Activated CD4-positive, alpha-beta memory T cell treated with anti-CD3 and anti-CD28 coated beads for 36 hours (primary cell): ENCODE results near the gene STMND1. TPM values are rescaled to one million over a fixed set of nuclear protein-coding genes. Genes with fewer than 3 reads are reported as not detected.

Experiments used
- CTCF ChIA-PET: fragments of 350-600 bp; sonication (Branson Sonifier 250); formaldehyde crosslinking; loops from one replicate; lab custom pipeline; 2021; ENCODE audit warnings: antibody characterized with exemption, inconsistent platforms; lab: Charles Lee
- POLR2A ChIA-PET: fragments of 350-600 bp; sonication (Branson Sonifier 250); formaldehyde crosslinking; loops from one replicate; lab custom pipeline; 2021; ENCODE audit warnings: antibody characterized with exemption; lab: Charles Lee
- DNase-seq: peaks from one replicate; pipeline ENCODE4 v3.0.0-alpha.2; 2020
- H3K27ac Mint-ChIP-seq: one replicate; pipeline ENCODE4 v1.8.0; 2021; ENCODE audit warnings: mixed read lengths
- H3K27me3 Mint-ChIP-seq: one replicate; pipeline ENCODE4 v1.8.0; 2021; ENCODE audit warnings: mixed read lengths
- H3K36me3 Mint-ChIP-seq: one replicate; pipeline ENCODE4 v1.8.0; 2021; ENCODE audit warnings: mixed read lengths
- H3K4me1 Mint-ChIP-seq: one replicate; pipeline ENCODE4 v1.8.0; 2021; ENCODE audit warnings: low read depth, mixed read lengths
- H3K4me3 Mint-ChIP-seq: one replicate; pipeline ENCODE4 v1.8.0; 2021; ENCODE audit warnings: mild to moderate bottlenecking, mixed read lengths
- H3K9me3 Mint-ChIP-seq: one replicate; pipeline ENCODE4 v1.8.0; 2021; ENCODE audit warnings: mixed read lengths
- intact Hi-C: fragments of 100-400 bp; cut with micrococcal nuclease; formaldehyde crosslinking; loops from one replicate; pipeline ENCODE4 v1.15.1; 2023
- total RNA-seq, 2 experiments: library from RNA; stranded (reverse); gene quantifications; one replicate each; pipeline ENCODE4 v1.2.3, GENCODE V29; 2021

Gene STMND1
- total RNA-seq, 2 experiments from 2014 or later = not detected

DNA sequence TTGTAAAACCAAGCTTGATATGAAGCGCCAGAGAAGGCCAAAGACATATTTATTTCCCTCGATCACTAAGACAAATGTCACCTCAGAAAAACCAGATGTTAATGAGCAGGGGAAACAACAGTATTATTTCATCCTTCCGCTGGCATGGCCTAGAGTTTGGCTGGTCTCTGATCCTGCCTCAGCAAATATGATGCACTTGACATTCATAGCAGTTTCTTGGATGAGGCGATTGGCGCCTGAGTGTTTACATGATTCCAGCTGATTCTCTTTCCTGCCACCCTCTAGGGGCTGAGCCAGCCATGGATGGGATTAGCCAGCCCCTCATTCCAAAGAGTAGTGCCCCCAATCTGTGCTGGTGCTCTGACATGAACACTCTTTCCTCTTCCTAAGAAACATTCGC is 67.9 kb downstream of the STMND1 start:
- Mint-ChIP-seq H3K4me3 (no peak overlapping the region), H3K36me3 (no peaks in the 10 kb centered on the region), H3K27ac (no peak overlapping the region), H3K9me3 (no peaks in the 10 kb centered on the region), H3K4me1 (no peaks in the 10 kb centered on the region), H3K27me3 (peaks cover 2% of the 10 kb centered on the region)
- POLR2A ChIA-PET = no interaction called here
- CTCF ChIA-PET = interaction anchor here (0.5 kb wide), 1 partner anchor 63 kb away, joined by 3 read pairs; no protein-coding TSS in a partner anchor
- intact Hi-C loops = no loop called here
- DNase-seq = no peak

DNA sequence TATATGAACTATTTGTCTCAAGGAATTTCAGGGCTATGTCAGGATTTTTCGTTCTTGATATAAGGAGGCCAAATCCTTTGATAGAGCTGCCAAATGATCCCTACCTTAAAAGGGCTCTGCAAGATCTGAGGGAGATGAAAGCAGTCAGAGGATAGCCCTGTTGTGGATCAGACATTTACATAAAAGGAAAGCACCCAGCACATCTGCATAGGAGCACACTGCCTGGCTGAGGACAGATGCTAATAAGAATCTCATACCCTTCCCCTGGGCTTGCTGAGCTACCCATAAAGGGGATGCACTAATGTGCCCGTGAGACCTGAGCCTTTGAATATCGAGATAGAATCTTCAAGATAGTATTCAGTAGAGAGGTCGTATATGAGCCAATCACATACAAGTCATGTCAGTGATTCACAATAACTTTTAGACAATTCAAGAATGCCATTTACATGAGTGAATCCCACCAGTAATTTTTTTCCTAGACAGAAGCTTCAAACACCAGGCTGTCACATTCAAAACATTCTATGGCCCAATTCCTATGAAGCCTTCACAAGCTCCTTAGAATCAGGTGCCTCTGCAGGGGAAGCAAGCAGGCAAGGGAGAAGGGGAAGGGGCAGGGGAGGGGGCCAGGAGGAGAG is 71.1 kb downstream of the STMND1 start:
- POLR2A ChIA-PET = no interaction called here
- CTCF ChIA-PET = interaction anchor here (1.2 kb wide), 1 partner anchor 18 kb away, joined by 5 read pairs; no protein-coding TSS in a partner anchor

DNA sequence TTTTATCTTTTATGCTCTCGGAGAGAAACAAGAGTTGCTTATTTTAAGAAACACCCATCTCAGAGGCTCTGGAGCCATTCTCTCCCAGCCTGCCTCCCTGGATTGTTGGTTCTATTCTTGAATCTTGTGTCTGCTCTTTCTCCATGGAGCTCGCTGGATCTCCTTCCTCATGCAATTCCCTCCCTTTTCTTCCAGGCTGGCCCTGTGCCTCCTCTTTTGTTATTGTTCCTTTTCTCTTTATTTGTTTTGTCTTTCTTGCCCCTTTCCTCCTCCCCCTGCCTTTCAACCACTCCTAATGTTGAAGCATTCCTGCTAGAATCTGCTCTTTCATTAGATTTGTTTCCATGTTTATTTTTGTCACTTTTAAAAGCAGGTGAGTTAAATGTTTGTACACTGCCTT is 76.5 kb downstream of the STMND1 start:
- POLR2A ChIA-PET = no interaction called here
- no peaks in the 10 kb centered on the region for H3K36me3 Mint-ChIP-seq
- H3K27me3 Mint-ChIP-seq = peaks cover 2% of the 10 kb centered on the region
- CTCF ChIA-PET = no interaction called here
- H3K27ac Mint-ChIP-seq = no peak overlapping the region
- intact Hi-C loops = no loop called here
- H3K9me3 Mint-ChIP-seq = no peaks in the 10 kb centered on the region
- no peak overlapping the region for H3K4me3 Mint-ChIP-seq
- DNase-seq = no peak
- no peaks in the 10 kb centered on the region for H3K4me1 Mint-ChIP-seq

More for the DNA sequence above, 71.1 kb downstream of the STMND1 start:
- intact Hi-C loops = no loop called here
- Mint-ChIP-seq H3K27ac (no peak overlapping the region), H3K4me3 (no peak overlapping the region), H3K36me3 (no peaks in the 10 kb centered on the region), H3K4me1 (no peaks in the 10 kb centered on the region), H3K27me3 (peaks cover 2% of the 10 kb centered on the region), H3K9me3 (no peaks in the 10 kb centered on the region)
- no peak for DNase-seq

GRCh38 chr6:17178754-17179529 is 77.1 kb downstream of the STMND1 start:
- POLR2A ChIA-PET = no interaction called here
- H3K9me3 Mint-ChIP-seq = no peaks in the 10 kb centered on the region
- no peak for DNase-seq
- H3K4me3 Mint-ChIP-seq = no peak overlapping the region
- peaks cover 3% of the 10 kb centered on the region for H3K27me3 Mint-ChIP-seq
- H3K4me1 Mint-ChIP-seq = no peaks in the 10 kb centered on the region
- no peaks in the 10 kb centered on the region for H3K36me3 Mint-ChIP-seq
- intact Hi-C loops = no loop called here
- H3K27ac Mint-ChIP-seq = no peak overlapping the region
- CTCF ChIA-PET = no interaction called here

- Mint-ChIP-seq H3K4me1 (no peaks in the 10 kb centered on the region), H3K36me3 (no peaks in the 10 kb centered on the region), H3K9me3 (no peaks in the 10 kb centered on the region), H3K27ac (no peak overlapping the region), H3K4me3 (no peak overlapping the region), H3K27me3 (peaks cover 3% of the 10 kb centered on the region)
- POLR2A ChIA-PET = no interaction called here
- intact Hi-C loops = no loop called here
- CTCF ChIA-PET = no interaction called here
- no peak for DNase-seq
Measured at GRCh38 chr6:17179530-17180073, 77.8 kb downstream of the STMND1 start.

Other genes starting within 250 kb of the STMND1 start
- gene RBM24, start 179.3 kb downstream of the STMND1 start, total RNA-seq = not detected